Activated CD8-positive, alpha-beta memory T cell treated with anti-CD3 and anti-CD28 coated beads, Interleukin-2, amount 50 U/mL, for 4 hours (primary cell): Measurements from ENCODE around the gene ZNF396.

ENCODE experiments used
- DNase-seq: peaks from one replicate; pipeline ENCODE4 v3.0.0-alpha.2; 2020

ZNF396 gene

DNA sequence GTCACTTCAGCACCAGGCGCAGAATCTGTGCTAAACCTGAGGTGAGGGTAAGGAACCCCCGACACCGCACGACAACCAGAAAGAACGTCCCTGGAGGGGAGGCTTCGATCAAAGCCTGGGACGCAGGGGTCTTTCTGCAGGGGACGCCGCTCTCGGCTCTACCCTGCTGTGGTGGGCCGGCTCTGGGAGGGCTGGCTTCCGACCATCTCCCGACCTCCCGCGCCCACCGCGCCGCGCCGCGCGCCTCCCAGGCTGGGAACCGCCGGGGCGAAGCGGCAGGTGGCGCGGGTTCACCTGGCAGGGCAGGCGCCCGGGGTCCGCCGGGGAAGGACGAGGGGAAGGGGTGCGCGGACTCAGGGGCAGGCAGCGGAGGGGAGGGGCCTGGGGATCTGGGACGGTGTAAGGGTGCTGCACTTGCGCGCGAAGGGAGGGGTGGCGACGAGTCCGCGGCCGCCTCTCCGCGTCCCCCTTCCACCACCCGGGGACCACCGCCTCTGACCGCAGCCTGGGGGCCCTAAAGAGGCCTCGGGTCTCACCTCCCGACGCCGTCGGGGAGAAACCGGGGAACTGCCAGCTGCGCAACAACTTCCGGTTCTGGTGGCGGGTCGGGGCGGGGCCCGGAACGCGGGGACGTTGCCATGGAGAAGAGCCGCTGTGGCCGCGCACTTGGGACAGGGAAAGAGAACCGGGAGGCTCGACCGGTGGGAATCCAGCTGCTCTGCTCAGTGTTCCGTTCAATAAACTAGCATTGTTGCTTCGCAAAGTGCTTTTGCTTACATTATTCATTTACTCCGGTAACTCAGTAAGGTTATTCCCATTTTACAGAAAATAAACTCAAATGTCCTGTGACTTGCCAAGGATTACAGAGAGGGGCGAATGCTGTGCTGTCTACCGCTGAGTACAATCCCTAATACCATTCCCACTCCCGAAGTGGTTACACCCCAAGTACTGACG lies at the start of gene ZNF396:
Gene ZNF396 (minus strand): TSS at position 596 of the 954 bp plus-strand sequence. CDS start 3,045 bp downstream, outside the sequence.
- DNase-seq, result peak; percentile 67

DNA sequence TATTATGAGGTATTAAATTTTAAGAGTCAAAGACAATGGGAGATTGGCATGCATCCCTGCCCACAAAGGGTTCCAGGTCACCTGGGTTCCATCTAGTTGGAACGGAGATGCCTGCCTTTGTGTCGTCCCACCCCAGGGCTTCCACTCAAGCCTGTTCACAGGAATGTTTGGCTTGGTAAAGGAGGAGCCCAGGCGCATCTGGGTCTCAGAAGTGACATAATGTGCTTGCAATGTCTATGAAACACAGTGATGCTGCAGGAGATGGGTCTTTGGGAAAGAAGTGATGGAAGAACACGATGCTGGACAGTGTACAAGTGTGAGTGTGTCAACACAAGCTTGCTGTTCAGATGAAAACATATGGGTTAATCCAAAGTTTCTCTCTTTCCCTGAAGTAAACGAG lies 49.6 kb upstream of the ZNF396 start:
- DNase-seq, result no peak

DNA sequence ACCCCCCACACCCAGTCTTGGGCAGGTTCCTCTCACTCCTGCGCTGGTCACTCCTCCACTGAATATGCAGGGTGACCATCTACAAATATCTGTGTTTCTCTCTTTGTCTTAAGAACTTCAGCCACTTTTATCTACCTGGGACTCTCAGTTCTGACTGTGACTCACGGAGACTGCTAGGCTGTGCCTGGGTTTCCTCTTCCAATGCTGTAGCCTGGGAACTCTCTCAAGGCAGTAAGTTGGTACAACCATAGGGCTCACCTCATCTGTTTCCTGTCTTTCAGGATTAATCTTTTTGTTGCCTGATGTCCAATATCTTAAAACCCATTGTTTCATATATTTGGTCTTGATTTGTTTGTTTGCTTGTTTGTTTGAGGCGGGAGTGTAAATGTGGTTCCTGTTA lies 47.2 kb upstream of the ZNF396 start:
- no peak for DNase-seq

DNA sequence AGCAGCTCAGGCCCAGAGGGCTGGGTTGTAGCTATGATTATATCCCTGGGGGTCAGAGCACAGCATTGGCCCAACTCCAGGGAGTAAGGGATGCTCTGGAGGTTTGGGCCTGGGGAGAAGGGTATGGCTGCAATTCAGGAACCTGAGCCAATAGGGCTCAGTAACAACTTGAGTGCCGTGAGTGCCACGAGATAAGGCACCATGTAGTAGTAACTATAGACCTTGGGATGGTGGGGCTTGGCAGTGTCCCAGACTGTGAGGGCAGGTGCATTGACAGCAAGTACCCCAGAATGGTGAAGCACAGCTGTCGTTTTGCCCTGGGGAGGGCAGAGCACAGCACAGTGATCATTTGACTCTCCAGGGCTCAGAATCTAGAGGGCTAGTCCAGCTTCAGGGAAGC lies 45.1 kb upstream of the ZNF396 start:
- no peak for DNase-seq

DNA sequence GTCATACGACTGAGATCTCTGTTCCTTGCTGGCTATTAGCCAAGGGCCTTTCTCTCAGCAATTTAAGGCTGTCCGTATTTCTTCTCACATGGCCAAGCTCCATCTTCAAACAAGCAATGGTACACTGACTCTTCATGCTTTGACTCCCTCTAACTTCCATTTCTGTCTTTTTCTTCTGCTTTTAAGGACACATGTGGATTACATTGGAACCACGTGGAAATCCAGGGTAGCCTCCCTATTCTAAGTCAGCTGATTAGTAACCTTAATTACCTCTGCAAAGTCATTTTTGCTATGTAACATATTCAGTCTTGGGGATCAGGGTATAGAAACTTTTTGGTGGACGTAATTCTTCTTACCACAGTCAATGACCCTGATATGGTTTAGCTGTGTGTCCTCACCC lies 41.5 kb upstream of the ZNF396 start:
- no peak for DNase-seq

DNA sequence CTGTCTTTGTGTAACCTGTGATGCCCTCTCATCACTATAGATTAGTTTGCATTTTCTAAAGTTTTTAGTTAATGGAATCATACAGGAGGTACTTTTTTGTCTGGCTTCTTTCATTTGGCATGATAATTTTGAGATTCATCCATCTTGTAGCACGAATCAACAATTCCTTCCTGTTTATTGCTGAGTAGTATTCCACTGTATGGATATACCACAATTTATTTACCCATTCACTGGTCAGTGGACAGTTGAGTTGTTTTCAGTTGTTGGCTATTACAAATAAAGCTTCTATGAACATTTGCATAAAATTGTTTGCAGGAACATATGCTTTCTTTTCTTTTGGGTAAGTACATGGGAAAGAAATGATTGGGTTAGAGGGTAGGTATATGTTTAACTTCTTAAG lies 40.1 kb upstream of the ZNF396 start:
- DNase-seq, result no peak

DNA sequence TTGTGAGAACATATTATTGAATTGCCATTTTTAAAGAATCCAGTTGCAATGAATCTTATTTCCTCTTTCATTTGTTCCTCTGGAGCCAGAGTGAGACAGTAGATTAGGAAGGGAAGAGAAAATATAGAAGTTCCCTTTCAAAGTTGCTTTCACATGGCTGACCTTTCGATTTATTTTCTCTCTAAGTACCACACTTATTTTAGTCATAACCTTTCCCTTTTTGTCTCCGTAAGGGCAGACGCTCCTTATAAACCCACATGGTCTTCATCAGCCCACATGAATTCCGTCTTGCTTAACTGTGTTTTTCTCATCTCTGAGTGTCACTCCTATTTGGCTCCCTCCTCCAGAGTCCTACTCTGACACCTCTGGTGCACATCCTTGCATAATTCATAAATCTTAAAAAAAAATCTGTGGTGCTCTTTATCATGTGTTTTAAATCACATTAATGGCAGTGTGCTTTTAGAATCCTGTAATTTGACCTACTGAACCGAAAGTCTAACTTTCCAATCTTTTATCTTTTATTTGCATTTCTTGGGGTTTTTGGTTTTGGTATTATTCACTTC lies 38.5 kb upstream of the ZNF396 start:
- DNase-seq, result no peak

DNA sequence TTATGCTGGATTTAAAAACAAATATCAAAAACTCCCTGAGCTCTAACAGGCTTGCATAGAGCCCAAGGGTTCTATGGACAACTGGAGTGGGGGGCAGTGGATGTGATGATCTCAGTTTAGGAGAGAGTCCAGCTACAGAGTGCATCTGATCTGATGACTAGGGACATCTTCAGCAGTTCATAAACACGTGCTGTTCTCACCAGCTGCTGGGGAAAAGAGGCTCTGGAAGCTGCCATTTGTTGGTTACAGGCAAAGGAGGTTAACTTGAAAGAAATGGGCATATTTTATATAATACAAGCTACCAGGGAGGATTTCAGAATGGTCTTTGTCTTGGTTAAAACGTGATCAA lies 36.0 kb upstream of the ZNF396 start:
- no peak for DNase-seq

DNA sequence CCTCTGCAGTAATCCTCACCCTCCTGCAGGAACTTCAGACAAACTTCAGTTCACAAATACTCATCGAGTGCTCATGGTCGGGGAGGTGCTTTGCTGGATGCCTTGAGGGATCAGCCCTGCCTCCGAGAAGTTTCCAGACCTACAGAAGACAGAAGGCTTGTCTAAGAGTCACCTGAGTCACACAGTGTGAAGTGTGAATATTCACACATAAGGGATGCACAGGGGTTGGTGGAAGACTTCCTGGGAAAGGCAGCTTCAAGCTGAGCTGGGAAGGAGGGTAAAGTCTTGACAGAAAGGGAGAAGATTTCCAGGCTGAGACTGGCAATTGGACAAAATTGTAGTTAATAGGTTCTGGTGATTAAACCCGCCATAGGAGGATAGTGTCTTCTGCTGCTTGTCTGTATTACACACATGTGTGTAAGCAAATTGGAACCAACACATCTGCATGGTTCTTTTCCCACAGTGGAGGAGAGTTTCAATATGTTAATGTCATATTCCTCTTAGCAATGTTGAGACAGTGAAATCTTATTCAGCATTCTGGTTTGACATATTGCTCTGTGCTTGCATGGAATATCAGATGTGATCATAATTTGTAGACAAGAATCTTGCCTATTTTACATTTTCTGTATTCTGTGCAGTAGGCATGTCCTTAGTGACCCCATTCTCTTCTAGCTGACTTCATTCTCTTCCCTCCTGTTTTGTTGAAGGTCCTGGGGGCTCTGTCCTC lies 34.7 kb upstream of the ZNF396 start:
- DNase-seq, result no peak

DNA sequence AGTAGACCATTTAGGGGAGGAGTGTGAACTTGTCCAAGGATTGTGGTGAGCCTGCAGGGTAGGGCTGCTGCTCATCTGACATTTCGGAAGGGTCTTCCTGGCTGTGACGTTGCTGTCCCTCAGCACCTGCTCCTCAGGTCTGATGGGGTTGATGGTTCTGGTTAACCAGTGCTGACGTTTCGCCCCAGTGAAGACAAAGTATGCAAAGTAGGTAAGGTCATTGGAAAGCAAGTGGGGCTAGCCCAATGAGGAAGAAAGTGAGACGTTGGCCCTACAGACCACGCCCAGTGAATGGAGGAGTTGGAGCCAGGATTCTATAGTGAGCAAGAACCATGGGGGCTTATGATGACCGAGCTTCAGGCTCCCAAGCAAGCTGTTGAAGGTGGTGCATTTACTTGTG lies 33.4 kb upstream of the ZNF396 start:
- no peak for DNase-seq

DNA sequence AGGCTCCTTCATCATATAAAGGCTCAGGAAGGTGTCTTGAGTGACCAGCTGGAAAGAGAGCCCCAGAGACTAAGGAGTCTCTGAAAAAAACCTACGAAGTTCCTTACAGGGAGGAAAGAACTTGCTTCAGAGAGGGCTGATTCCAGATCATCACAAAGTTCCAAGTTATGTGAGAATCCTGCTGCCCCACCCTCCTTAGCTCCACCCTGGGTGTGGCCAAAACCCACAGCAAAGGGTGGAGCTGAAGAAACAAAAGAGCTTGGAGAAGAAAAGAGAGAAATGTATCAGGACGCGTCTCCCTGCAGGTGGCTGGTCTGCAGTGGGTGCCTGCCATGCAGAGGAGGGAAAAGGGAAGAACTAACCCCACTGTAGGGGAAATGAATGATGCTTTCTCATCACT lies 32.8 kb upstream of the ZNF396 start:
- no peak for DNase-seq

DNA sequence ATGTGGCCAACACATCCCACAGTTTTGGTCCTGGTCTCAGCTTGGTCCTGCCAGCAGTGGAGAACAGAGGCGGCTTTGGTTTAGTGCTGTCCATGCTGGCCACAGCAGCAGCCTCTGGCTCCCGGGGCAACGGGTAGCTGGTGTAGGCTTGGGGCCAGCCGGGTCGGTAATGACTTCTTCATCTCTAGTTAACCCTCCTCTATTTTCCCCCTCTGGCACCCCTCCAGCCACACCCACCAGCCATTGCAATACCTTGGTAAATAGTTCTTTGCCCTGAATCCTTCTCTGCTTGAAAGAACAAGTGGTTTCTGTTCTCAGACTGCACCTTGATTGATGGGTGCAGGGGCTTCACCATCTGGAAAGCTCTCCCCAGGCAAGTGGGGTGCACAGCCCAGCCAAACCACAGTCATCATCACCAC lies 31.7 kb upstream of the ZNF396 start:
- DNase-seq, result no peak

DNA sequence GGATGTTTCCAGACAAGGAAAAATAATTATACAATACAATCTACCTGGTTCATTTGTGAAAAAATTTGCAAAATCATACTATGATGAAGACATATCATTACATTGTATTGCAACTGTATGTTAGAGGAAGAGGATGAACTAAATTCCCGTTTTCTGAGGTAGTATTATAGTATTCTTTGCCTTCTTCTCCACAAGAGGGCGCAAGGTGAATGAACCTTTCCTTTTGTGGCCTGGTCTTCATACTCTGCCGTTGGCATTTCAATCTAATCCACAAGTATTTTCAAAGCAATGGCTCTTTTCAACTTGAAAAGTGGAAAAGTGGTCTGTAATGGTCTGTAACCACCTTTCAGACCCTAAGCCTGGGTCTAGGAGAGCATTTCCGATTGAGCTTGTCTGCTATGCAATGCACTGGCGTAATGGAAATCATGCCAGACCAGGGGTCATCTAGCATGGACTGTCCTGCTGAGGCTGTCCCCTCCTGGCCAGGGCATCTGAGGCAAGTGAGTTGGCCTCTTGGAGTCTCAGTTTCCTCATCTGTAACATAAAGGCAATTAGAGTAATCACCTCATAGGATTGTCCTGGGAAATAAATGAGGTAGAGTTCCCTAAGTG lies 30.8 kb upstream of the ZNF396 start:
- DNase-seq, result peak; percentile 24

DNA sequence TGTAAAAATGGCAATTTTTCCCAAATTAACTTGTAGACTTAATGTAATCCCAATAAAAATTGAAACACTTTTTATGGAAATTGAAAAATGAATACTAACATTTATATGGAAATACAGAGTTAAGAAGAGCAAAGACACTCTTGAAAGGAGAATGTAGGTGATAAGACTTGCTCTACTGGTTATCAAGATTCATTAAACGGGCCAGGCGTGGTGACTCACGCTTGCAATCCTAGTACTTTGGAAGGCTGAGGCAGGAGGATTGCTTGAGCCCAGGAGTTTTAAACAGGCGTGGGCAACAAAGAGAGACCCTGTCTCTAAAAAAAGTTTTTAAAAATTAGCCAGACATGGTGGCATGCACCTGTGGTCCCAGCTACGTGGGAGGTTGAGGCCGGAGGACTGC lies 29.5 kb upstream of the ZNF396 start:
- DNase-seq, result no peak

DNA sequence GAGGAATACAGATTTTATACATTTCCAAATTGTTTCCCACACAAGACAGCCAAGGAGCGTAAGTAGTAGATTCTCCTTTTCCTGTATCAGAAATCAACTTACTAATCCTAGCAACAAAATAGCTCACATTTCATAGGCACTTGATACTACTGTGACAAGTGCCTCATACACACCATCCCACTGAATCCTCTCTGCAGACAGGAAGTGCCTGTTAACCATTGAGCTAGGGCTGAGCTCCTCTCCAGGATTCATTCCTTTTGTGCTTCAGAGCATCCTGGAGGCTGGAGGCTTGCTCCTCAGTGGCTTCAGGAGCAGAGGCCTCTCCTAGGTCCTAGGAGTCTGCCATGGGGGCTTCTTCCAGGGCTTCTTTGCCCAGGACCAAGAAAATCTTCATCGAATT lies 20.8 kb upstream of the ZNF396 start:
- DNase-seq, result no peak

DNA sequence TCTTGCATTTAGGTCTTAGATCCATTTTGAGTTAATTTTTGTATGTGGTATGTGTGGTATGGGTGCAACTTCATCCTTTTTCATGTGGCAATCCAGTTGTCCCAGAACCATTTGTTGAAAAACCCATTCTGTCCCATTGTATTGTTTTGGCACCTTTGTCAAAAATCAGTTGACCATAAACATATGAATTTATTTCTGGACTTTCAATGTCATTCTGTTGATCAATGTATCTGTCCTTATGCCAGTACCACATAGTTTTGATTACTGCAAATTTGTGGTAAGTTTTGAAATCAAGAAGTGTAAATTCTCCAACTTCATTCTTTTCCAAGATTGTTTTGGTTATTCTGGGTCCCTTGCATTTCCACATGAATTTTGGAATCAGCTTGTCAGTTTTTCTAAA lies 16.6 kb upstream of the ZNF396 start:
- no peak for DNase-seq

DNA sequence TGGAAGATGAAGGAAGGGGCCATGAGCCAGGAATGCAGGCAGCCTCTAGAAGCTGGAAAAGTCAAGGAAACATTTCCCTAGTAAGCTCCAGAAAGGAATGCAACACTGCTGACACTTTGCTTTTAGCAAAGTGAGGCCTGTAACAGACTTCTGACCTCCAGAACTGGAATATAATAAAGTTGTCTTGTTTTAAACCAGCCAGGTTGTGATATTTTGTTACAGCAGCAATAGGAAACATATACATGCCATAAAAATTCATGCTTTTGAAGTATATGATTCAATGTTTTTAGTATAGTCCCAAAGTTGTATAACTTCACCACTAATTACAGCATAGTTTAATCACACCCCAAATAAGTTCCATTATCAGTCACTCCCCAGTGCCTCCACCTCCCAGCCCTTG lies 15.2 kb upstream of the ZNF396 start:
- DNase-seq, result no peak

DNA sequence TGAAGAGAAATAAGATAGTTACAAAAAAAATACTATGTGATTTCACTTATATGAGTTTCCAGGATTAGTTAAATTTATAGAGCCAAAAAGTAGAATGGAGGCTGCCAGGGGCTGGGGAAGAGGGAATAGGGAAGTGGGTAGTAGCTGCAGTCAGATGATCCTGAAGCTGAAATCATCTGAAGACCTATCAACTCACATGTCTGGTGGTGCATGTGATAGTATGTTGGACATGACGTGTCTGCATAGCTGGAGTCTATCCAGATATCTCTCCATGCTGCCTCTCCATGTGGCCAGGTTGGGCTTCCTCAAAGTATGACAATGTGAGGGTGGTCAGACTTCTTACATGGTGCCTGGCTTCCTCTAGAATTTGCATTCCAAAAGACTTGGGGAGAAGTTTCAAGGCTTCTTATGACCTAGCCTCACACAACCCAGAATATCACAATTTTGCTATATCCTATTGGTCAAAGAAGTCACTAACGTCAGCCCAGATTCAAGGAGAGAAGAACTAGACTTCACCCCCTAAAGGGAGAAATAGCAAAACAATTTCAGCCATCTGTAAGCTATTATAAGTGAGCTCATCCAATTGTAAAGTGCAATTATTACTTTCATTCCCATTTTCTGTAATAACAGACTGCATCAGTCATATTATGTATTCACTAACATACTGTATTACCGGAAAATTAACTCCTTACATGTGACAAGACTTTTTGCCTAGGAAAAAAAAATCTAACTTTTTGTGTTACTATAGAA lies 14.0 kb upstream of the ZNF396 start:
- DNase-seq, result no peak

DNA sequence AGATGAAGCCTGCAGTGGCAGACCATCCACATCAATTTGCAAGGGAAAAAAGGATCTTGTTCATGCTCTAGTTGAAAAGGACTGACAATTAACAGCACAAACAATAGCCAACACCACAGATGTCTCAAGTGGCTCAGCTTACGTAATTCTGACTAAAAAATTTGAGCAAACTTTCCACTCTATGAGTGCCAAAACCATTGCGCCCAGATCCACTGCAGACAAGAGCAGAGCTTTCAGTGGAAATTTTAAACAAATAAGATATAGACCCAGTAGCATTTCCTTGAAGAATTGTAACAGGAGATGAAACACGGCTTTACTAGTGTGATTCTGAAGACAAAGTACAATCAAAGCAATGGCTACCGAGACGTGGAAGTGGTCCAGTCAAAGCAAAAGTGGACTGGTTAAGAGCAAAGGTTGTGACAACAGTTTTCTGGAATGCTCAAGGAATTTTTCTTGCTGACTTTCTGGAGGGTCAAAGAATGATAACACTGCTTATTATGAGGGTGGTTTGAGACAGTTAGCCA lies 12.0 kb upstream of the ZNF396 start:
- DNase-seq, result no peak

DNA sequence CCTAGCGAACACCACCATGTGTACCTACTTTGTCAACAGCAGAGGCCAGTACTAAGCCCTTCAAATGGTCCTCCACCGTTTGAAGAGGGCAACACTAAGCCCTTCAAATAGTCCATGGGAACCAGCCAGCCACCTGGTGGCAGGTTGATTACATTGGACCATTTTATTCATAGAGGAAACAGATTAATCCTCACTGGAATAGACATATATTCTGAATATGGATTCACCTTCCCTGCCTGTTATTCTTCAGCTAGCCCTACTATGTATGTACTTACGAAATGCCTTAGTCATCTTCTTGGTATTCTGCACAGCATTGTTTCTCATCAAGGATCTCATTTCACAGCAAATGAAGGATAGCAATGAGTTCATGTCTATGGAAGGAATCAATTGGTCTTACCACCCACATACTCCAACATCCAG lies 10.0 kb upstream of the ZNF396 start:
- DNase-seq, result no peak

DNA sequence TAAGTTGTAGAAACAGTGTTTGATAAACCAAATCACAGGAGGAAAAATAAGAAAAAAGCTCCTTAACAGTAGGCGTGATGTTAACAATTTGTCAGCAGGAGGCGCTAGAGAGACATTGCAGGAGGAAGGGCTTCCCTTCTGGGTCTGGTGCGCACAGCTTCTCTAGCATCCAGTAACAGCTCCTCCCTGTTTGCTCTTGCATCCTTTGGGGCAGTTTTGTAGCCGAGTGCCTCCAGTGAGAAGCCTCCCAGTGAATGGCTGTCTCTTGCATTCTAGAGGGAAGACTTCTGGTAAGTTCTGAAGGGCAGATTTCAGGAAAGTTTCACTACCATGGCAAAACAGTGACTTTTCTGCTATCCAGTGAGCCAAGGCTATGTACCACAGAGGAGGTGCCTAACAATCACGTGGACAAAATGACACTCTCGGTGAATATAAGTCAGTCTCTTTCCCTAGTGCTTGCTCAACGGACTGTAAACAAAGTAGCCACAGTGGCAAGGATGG lies 9.5 kb upstream of the ZNF396 start:
- peak; percentile 49 for DNase-seq

DNA sequence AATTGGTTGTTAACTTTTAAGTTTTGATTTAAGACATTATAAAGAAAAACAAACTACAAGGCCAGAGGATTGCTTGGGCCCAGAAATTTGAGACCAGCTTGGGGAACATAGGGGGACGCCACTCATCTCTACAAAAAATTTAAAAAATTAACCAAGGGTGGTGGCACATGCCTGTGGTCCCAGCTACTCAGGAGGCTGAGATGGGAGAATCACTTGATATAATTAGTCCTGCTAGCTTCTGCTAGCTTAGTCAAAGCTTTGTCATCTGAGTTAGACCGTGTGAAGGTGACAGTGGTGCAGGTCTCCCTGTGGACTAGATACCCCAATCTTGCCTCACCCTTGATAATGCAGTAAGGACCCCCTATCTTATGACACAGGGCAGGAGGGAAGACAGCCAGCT lies 6.0 kb upstream of the ZNF396 start:
- no peak for DNase-seq
